ENCODE measurements around the gene PGAM2. TPM values are rescaled to one million over a fixed set of nuclear protein-coding genes. Genes with fewer than 3 reads are reported as not detected.

The PGAM2 gene
- total and polyA plus RNA-seq, 5 donors from 2014 or later: 1.1 TPM; not detected in 4

DNA sequence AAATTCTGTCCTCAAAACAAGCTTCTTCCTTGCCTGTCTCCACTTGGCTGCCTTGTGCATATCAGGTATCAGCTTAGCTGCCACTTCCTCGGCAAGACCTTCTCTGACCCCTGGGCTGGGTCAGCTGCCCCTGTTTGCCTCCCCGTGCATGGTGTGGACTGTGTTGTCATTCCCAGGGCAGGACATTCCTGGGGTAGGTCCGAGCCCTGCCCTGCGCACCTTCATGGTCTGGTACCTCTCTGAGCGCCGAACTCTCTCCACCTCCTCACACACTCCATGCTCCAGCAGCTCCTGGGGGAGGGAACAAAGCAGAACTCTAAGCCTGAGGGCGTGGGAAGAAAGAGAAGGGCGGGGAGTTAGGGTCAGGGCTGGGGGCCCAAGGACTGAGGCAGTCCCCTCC lies 13.2 kb upstream of the PGAM2 start:
- H3K4me3 ChIP-seq (ENCODE audit: low read depth, low read length): no peak overlapping the region
- H3K27me3 Mint-ChIP-seq: no peaks in the 10 kb centered on the region
- H3K27ac ChIP-seq (ENCODE audit: insufficient read depth, low read length, poor library complexity, severe bottlenecking): no peak overlapping the region
- ATAC-seq (ENCODE audit: low read depth in 2 of 2) (no peak), DNase-seq (no peak)
- H3K36me3 ChIP-seq (ENCODE audit: control insufficient read depth, insufficient read depth, low read length): peaks cover 61% of the 10 kb centered on the region
- H3K4me3 Mint-ChIP-seq: peak overlapping the region in 1 of 4 donors; percentile 56
- peaks cover 24% of the 10 kb centered on the region for H3K4me1 ChIP-seq (ENCODE audit: control insufficient read depth, insufficient read depth, low read length, poor library complexity, severe bottlenecking)
- no peaks in the 10 kb centered on the region for H3K9me3 ChIP-seq (ENCODE audit: control insufficient read depth in 2 of 2, low read length in 2 of 2)
- H3K9me3 Mint-ChIP-seq: peaks cover 0 to 1% (median 0%) of the 10 kb centered on the region in 7 donors
- H3K36me3 Mint-ChIP-seq: peaks cover 12% of the 10 kb centered on the region
- peak overlapping the region in 1 of 3 donors; percentile 9 for H3K27ac Mint-ChIP-seq
- peaks cover 6 to 43% (median 14%) of the 10 kb centered on the region in 4 donors for H3K4me1 Mint-ChIP-seq
- H3K27me3 ChIP-seq (ENCODE audit: control insufficient read depth, insufficient read depth, low read length): no peaks in the 10 kb centered on the region

DNA sequence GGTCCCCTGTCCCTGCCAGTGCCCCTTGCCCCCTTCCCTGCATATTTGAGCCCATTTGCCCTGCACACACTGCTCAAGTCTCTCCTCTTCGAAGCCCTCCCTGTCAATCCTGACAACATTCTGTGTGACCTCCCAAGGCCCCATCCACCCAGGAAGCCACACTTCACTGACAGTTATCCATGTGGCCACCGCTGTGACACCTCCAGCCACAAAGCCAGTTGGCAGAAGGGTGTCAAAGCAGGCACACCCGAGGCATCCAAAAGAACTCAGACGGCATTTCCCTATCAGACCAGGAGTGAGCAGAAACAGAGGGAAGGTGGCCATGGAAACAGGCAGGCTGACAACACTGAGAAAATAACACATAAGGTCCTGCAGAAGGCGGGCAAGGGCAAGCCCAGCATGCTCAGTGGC lies 12.3 kb upstream of the PGAM2 start:
- H3K4me1 ChIP-seq (ENCODE audit: control insufficient read depth, insufficient read depth, low read length, poor library complexity, severe bottlenecking): peaks cover 21% of the 10 kb centered on the region
- no peak for DNase-seq
- peaks cover 69% of the 10 kb centered on the region for H3K36me3 ChIP-seq (ENCODE audit: control insufficient read depth, insufficient read depth, low read length)
- peak overlapping the region in 3 of 4 donors; percentile 17 to 44 (median 32) for H3K4me3 Mint-ChIP-seq
- H3K27ac Mint-ChIP-seq: no peak overlapping the region
- peaks cover 6 to 46% (median 19%) of the 10 kb centered on the region in 4 donors for H3K4me1 Mint-ChIP-seq
- no peak overlapping the region for H3K27ac ChIP-seq (ENCODE audit: insufficient read depth, low read length, poor library complexity, severe bottlenecking)
- no peaks in the 10 kb centered on the region for H3K27me3 Mint-ChIP-seq
- no peak overlapping the region for H3K4me3 ChIP-seq (ENCODE audit: low read depth, low read length)
- H3K27me3 ChIP-seq (ENCODE audit: control insufficient read depth, insufficient read depth, low read length): no peaks in the 10 kb centered on the region
- H3K9me3 Mint-ChIP-seq: peaks cover 0 to 1% (median 0%) of the 10 kb centered on the region in 7 donors
- H3K9me3 ChIP-seq (ENCODE audit: control insufficient read depth in 2 of 2, low read length in 2 of 2): no peaks in the 10 kb centered on the region
- no peak for ATAC-seq (ENCODE audit: low read depth in 2 of 2)
- H3K36me3 Mint-ChIP-seq: peaks cover 14% of the 10 kb centered on the region

DNA sequence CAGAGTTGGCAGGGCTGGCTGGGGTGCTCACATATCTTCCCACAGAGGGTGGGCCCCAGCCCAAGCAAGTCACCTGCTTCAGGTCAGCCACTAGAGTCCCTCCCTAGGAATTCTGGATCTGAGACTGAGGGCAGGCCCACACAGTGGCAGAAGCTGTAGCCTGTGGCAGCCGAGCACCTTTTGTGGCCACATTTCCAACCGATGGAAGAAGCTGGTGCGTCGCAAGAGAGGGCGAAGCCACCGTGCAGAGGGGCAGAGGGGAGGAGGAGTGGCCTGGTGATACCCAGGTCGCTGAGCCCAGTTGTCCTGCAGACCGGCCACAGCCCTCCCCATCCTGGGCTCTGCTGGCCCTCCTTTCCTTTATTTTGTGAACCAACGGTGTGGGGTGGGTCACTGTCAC lies 11.7 kb upstream of the PGAM2 start:
- Mint-ChIP-seq H3K4me1 (peaks cover 6 to 49% (median 18%) of the 10 kb centered on the region in 4 donors), H3K4me3 (no peak overlapping the region), H3K27ac (no peak overlapping the region), H3K27me3 (no peaks in the 10 kb centered on the region), H3K36me3 (peaks cover 20% of the 10 kb centered on the region), H3K9me3 (peaks cover 0 to 1% (median 0%) of the 10 kb centered on the region in 7 donors)
- H3K4me3 ChIP-seq (ENCODE audit: low read depth, low read length): no peak overlapping the region
- no peaks in the 10 kb centered on the region for H3K27me3 ChIP-seq (ENCODE audit: control insufficient read depth, insufficient read depth, low read length)
- no peaks in the 10 kb centered on the region for H3K9me3 ChIP-seq (ENCODE audit: control insufficient read depth in 2 of 2, low read length in 2 of 2)
- H3K27ac ChIP-seq (ENCODE audit: insufficient read depth, low read length, poor library complexity, severe bottlenecking): no peak overlapping the region
- H3K4me1 ChIP-seq (ENCODE audit: control insufficient read depth, insufficient read depth, low read length, poor library complexity, severe bottlenecking): peaks cover 20% of the 10 kb centered on the region
- peaks cover 69% of the 10 kb centered on the region for H3K36me3 ChIP-seq (ENCODE audit: control insufficient read depth, insufficient read depth, low read length)
- DNase-seq (no peak), ATAC-seq (ENCODE audit: low read depth in 2 of 2) (no peak)

DNA sequence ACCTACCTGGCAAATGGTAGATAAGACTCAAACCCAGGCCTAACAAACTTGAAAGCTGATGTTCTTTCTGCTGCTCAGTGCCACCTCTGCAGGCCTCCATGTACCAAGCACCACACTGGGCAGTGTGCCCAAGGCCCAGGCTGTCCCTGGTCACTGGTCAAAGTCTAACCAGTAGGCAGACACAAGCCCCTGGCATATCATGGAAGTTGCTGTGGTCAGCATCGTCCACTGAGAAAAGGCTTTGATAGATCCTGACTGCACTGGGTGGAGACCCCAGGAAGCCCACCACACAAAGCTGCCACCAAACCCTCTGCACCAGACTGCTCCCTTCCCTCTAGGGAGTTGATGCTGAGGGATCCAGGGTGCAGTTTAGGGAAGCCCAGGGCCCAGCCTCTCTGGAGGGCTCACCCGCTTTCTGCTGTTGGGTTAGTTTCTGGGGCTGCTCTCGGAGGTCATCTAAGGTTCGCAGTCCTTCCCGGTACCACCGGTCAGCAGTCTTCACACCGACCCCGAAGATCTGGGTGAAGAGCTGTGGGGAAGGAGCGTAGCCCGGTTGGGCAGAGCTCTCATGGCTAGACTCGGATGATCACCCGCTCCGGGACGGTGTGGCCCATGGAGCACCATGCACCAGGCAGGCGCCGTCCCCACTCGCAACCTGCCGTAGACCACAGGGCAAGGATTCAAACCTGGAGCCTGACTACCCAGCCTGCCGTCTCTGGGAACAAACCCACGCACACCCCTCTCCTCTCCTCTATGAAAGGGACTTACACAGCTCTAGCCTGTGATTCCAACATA lies 10.9 kb upstream of the PGAM2 start:
- Histone ChIP-seq H3K27me3 (ENCODE audit: control insufficient read depth, insufficient read depth, low read length) (no peaks in the 10 kb centered on the region), H3K4me1 (ENCODE audit: control insufficient read depth, insufficient read depth, low read length, poor library complexity, severe bottlenecking) (peaks cover 14% of the 10 kb centered on the region), H3K9me3 (ENCODE audit: control insufficient read depth in 2 of 2, low read length in 2 of 2) (no peaks in the 10 kb centered on the region), H3K27ac (ENCODE audit: insufficient read depth, low read length, poor library complexity, severe bottlenecking) (no peak overlapping the region), H3K4me3 (ENCODE audit: low read depth, low read length) (no peak overlapping the region), H3K36me3 (ENCODE audit: control insufficient read depth, insufficient read depth, low read length) (peaks cover 69% of the 10 kb centered on the region)
- H3K27me3 Mint-ChIP-seq: no peaks in the 10 kb centered on the region
- H3K9me3 Mint-ChIP-seq: peaks cover 0 to 1% (median 0%) of the 10 kb centered on the region in 7 donors
- DNase-seq: no peak
- no peak overlapping the region for H3K4me3 Mint-ChIP-seq
- H3K27ac Mint-ChIP-seq: no peak overlapping the region
- no peak for ATAC-seq (ENCODE audit: low read depth in 2 of 2)
- peaks cover 19% of the 10 kb centered on the region for H3K36me3 Mint-ChIP-seq
- H3K4me1 Mint-ChIP-seq: peaks cover 4 to 47% (median 15%) of the 10 kb centered on the region in 4 donors

DNA sequence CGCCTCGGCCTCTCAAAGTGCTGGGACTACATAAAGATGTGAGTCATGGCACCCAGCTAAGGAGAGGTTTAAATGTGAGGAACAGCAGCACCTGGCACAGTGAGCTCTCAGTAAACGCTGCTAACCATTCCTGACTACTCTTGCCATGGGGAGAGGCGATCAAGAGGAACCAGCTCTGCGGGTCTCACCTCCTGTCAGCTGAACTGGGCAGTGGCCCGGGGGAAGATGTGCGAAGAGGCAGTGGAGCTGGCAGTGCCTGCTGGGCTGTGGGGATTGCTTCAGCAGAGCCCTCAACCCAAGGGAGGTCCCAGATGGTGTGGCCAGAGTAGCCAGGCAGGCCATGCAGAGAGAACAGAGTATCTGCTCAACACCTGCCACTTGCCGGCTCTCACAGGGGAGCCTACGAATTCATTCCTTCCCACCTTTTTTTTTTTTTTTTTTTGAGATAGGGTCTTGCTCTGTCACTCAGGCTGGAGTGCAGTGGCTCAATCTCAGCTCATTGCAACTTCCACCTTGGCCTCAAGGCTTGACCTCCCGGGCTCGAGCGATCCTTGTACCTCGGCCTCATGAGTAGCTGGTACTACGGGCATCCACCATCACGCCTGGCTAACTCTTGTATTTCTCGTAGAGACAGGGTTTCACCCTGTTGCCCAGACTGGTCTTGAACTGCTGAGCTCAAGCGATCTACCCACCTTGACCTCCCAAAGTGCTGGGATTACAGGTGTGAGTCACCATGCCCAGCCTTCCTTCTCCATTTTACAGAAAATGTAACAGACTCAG lies 10.1 kb upstream of the PGAM2 start:
- peaks cover 0 to 1% (median 0%) of the 10 kb centered on the region in 7 donors for H3K9me3 Mint-ChIP-seq
- no peak overlapping the region for H3K4me3 ChIP-seq (ENCODE audit: low read depth, low read length)
- H3K36me3 Mint-ChIP-seq: peaks cover 15% of the 10 kb centered on the region
- H3K27ac ChIP-seq (ENCODE audit: insufficient read depth, low read length, poor library complexity, severe bottlenecking): no peak overlapping the region
- peaks cover 0 to 39% (median 10%) of the 10 kb centered on the region in 4 donors for H3K4me1 Mint-ChIP-seq
- H3K9me3 ChIP-seq (ENCODE audit: control insufficient read depth in 2 of 2, low read length in 2 of 2): no peaks in the 10 kb centered on the region
- peaks cover 67% of the 10 kb centered on the region for H3K36me3 ChIP-seq (ENCODE audit: control insufficient read depth, insufficient read depth, low read length)
- no peak for ATAC-seq (ENCODE audit: low read depth in 2 of 2)
- H3K27me3 ChIP-seq (ENCODE audit: control insufficient read depth, insufficient read depth, low read length): no peaks in the 10 kb centered on the region
- DNase-seq: no peak
- no peaks in the 10 kb centered on the region for H3K27me3 Mint-ChIP-seq
- no peak overlapping the region for H3K27ac Mint-ChIP-seq
- H3K4me1 ChIP-seq (ENCODE audit: control insufficient read depth, insufficient read depth, low read length, poor library complexity, severe bottlenecking): peaks cover 6% of the 10 kb centered on the region
- peak overlapping the region in 1 of 4 donors; percentile 21 for H3K4me3 Mint-ChIP-seq

DNA sequence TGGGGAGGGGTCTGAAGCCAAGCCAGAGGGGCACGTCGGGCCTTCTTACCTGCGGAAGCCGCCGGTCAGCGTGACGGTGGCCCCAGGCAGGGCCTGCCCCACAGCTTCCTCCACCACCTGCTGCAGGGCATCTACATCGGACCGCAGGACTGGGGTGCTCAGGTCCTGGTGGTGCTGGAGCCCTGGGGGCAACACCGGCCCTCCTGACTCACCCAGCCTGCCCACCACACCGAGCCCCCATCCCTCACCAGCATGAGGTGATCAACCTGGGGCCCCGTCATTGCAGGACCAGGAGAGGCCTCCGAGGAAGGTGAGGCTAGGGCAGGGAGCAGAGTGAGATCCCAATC lies 9.0 kb upstream of the PGAM2 start:
- Histone ChIP-seq H3K27me3 (ENCODE audit: control insufficient read depth, insufficient read depth, low read length) (no peaks in the 10 kb centered on the region), H3K27ac (ENCODE audit: insufficient read depth, low read length, poor library complexity, severe bottlenecking) (peak overlapping the region; percentile 47), H3K4me3 (ENCODE audit: low read depth, low read length) (no peak overlapping the region), H3K36me3 (ENCODE audit: control insufficient read depth, insufficient read depth, low read length) (peaks cover 57% of the 10 kb centered on the region), H3K9me3 (ENCODE audit: control insufficient read depth in 2 of 2, low read length in 2 of 2) (no peaks in the 10 kb centered on the region), H3K4me1 (ENCODE audit: control insufficient read depth, insufficient read depth, low read length, poor library complexity, severe bottlenecking) (no peaks in the 10 kb centered on the region)
- peaks cover 0 to 31% (median 10%) of the 10 kb centered on the region in 4 donors for H3K4me1 Mint-ChIP-seq
- H3K27ac Mint-ChIP-seq: no peak overlapping the region
- H3K4me3 Mint-ChIP-seq: no peak overlapping the region
- H3K9me3 Mint-ChIP-seq: peaks cover 0 to 1% (median 0%) of the 10 kb centered on the region in 7 donors
- ATAC-seq (ENCODE audit: low read depth in 2 of 2) (no peak), DNase-seq (no peak)
- H3K27me3 Mint-ChIP-seq: no peaks in the 10 kb centered on the region
- peaks cover 15% of the 10 kb centered on the region for H3K36me3 Mint-ChIP-seq

DNA sequence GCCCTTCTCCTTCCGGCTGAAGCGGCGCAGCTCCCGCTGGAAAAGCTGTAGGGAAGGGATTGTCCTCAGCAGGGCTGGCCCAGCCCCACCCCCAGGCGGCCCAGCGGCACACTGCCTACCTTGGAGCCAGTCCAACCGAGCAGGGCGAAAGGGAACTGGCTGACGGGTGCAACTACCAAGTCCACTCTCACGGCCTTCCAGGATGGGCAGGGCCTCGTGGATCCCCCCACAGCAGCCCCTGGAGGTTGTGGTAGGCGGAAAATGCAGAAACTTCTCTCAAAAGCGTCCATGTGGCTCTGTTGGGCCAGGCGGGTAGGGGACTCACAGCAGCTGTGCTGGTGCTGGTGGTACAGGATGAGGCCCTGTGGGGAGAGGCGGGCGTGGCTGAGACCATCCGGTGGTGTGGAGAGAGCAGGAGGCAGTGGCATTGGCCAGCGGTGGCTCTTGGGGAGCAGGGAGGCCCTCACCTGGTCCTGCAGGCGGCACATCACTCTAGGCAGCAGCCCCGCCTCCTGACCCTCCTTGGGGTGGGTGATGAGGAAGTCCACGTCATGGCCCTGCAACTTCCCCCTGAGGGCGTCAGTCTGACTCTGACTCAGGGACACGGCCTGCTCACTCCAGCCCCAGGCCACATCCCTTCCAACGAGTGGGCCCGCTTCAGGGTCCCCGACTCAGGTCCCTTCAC lies 8.4 kb upstream of the PGAM2 start:
- peaks cover 0 to 1% (median 0%) of the 10 kb centered on the region in 7 donors for H3K9me3 Mint-ChIP-seq
- peaks cover 15% of the 10 kb centered on the region for H3K36me3 Mint-ChIP-seq
- DNase-seq: peak in 1 of 3 donors; percentile 40
- H3K36me3 ChIP-seq (ENCODE audit: control insufficient read depth, insufficient read depth, low read length): peaks cover 53% of the 10 kb centered on the region
- no peak overlapping the region for H3K27ac Mint-ChIP-seq
- no peaks in the 10 kb centered on the region for H3K27me3 ChIP-seq (ENCODE audit: control insufficient read depth, insufficient read depth, low read length)
- no peaks in the 10 kb centered on the region for H3K27me3 Mint-ChIP-seq
- H3K4me3 Mint-ChIP-seq: peak overlapping the region in 1 of 4 donors; percentile 58
- H3K4me3 ChIP-seq (ENCODE audit: low read depth, low read length): no peak overlapping the region
- peaks cover 0 to 31% (median 10%) of the 10 kb centered on the region in 4 donors for H3K4me1 Mint-ChIP-seq
- H3K4me1 ChIP-seq (ENCODE audit: control insufficient read depth, insufficient read depth, low read length, poor library complexity, severe bottlenecking): no peaks in the 10 kb centered on the region
- peak; percentile 59 to 74 for ATAC-seq (ENCODE audit: low read depth in 2 of 2)
- no peaks in the 10 kb centered on the region for H3K9me3 ChIP-seq (ENCODE audit: control insufficient read depth in 2 of 2, low read length in 2 of 2)
- peak overlapping the region; percentile 47 for H3K27ac ChIP-seq (ENCODE audit: insufficient read depth, low read length, poor library complexity, severe bottlenecking)

All from CD4-positive, CD25-positive, alpha-beta regulatory T cell (primary cell).